ENCODE data around the gene GRB2. TPM values are rescaled to one million over a fixed set of nuclear protein-coding genes. Genes with fewer than 3 reads are reported as not detected.
A peak's percentile ranks its signal among the peaks of the same experiment; 100 is the strongest.
"Not testable (repeated sequence)": the region's sequence is repeated elsewhere in the genome, so short reads cannot be mapped to it uniquely, and the experiment has no call there.

Gene GRB2
- total RNA-seq, 1 donor from 2014 or later: 74.6 TPM

DNA sequence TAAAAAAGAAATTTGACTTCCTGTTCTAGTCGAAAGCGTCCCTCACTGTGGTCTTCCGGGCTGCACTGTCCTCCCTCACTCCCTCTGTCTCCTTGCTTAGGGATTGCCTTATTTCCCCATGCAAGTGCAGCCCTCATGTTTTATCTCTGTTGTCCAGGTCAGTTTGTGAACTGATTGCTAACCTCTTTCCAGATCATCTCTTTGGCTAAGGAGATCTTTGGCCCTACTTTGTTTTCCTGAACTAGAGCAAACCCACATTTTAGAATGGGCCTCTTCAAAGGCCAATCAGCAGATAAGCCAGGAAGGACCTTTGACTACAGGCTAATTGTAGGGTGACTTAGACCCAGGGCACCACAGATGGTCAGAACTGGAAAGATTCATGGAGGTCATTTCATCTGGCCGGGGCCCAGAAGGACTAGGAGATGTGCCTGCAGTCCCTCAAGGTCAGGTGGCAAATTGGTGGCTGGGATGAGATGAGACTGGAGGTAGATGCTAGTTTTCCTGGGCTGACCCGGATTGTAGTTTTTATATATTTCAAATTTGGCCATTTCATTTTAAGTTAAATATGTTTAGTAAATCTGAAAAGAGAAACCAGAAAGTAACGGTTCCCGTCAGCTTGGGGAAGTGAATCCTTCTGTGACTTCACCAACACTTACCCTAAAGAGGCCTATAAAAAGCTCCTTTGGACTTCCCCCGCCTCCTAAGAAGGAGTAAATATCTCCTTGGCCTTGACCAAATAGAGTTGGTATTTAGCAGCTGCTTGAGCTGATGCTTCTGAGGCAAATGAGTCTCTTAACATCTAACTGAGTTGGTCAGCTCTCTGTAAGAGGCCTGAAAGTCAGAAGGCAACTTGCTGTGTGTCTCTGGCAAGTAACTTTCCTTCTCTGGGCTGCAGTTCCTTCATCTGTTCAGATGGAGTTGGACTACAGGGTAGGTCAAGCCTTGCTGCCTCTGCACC, 110.0 kb downstream of the GRB2 start:
- no peak overlapping the region for H3K4me3 ChIP-seq (ENCODE audit: low read length in 3 of 3)
- no peaks in the 10 kb centered on the region for H3K4me1 ChIP-seq (ENCODE audit: control insufficient read depth in 3 of 3, insufficient read depth in 3 of 3, low read length in 3 of 3)
- peak overlapping the region; percentile 79 for H3K27ac ChIP-seq (ENCODE audit: low read depth, low read length)
- H3K9me3 ChIP-seq (ENCODE audit: control insufficient read depth in 3 of 3, low read length in 3 of 3): no peaks in the 10 kb centered on the region
- no peaks in the 10 kb centered on the region for H3K36me3 ChIP-seq (ENCODE audit: control insufficient read depth in 3 of 3, insufficient read depth in 3 of 3, low read length in 3 of 3)
- peak overlapping the region in 1 of 3 donors; percentile 59 for H3K9ac ChIP-seq (ENCODE audit: low read depth in 1 of 3, low read length in 3 of 3)
- H3K27me3 ChIP-seq (ENCODE audit: control insufficient read depth in 3 of 3, insufficient read depth in 3 of 3, low read length in 3 of 3): no peaks in the 10 kb centered on the region

DNA sequence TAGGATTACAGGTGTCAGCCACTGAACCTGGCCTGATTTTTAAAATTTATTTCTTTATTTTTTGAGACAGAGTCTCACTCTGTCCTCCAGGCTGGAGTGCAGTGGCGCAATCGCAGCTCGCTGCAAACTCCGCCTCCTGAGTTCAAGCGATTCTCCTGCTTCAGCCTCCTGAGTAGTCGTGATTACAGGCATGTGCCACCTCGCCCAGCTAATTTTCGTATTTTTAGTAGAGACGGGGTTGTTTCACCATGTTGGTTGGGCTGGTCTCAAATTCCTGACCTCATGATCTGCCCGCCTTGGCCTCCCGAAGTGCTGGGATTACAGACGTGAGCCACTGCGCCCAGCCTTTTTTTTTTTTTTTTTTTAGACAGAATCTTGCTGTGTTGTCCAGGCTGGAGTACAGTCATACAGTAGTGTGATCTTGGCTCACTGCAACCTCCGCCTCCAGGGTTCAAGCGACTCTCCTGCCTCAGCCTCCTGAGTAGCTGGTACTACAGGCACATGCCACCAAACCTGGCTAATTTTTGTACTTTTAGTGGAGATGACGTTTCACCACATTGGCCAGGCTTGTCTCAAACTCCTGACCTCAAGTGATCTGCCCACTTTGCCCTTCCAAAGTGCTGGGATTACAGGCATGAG, 112.5 kb downstream of the GRB2 start:
- H3K4me3 ChIP-seq (ENCODE audit: low read length in 3 of 3); H3K27ac ChIP-seq (ENCODE audit: low read depth, low read length); H3K27me3 ChIP-seq (ENCODE audit: control insufficient read depth in 3 of 3, insufficient read depth in 3 of 3, low read length in 3 of 3); H3K36me3 ChIP-seq (ENCODE audit: control insufficient read depth in 3 of 3, insufficient read depth in 3 of 3, low read length in 3 of 3); H3K9ac ChIP-seq (ENCODE audit: low read depth in 1 of 3, low read length in 3 of 3); H3K9me3 ChIP-seq (ENCODE audit: control insufficient read depth in 3 of 3, low read length in 3 of 3): not testable (repeated sequence)
- peaks cover 6 to 11% (median 7%) of the 10 kb centered on the region in 3 donors for H3K4me1 ChIP-seq (ENCODE audit: control insufficient read depth in 3 of 3, insufficient read depth in 3 of 3, low read length in 3 of 3)

DNA sequence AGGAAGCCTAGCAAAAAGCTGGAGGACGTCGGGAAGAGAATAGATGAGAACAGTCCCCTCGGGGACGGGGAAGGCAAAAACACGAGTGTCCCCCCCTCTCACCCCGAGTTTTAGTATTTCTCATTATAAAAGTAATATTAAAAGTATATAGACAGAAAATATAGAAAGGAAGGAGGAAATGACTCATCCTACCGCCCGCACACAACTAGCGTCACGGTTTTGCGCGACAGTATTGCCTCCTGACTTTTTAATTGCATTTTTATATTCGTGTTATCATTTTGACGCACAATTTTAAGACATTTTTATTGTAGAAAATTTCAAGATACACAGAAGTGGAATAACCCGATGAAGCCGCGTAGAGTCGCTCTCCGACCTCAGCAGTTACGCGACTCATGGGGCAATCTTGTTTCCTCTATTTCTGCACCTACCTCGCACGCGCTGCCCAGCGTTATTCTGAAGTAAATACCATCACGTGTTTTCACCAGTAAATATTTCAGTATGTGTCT, 115.6 kb downstream of the GRB2 start:
- Histone ChIP-seq H3K9me3 (ENCODE audit: control insufficient read depth in 3 of 3, low read length in 3 of 3) (no peaks in the 10 kb centered on the region), H3K4me1 (ENCODE audit: control insufficient read depth in 3 of 3, insufficient read depth in 3 of 3, low read length in 3 of 3) (peaks cover 6 to 11% (median 7%) of the 10 kb centered on the region in 3 donors), H3K27ac (ENCODE audit: low read depth, low read length) (peak overlapping the region; percentile 85), H3K9ac (ENCODE audit: low read depth in 1 of 3, low read length in 3 of 3) (peak overlapping the region; percentile 81 to 94 (median 84)), H3K27me3 (ENCODE audit: control insufficient read depth in 3 of 3, insufficient read depth in 3 of 3, low read length in 3 of 3) (no peaks in the 10 kb centered on the region), H3K4me3 (ENCODE audit: low read length in 3 of 3) (peak overlapping the region; percentile 85 to 93 (median 90)), H3K36me3 (ENCODE audit: control insufficient read depth in 3 of 3, insufficient read depth in 3 of 3, low read length in 3 of 3) (peaks cover 11 to 14% (median 13%) of the 10 kb centered on the region in 3 donors)

DNA sequence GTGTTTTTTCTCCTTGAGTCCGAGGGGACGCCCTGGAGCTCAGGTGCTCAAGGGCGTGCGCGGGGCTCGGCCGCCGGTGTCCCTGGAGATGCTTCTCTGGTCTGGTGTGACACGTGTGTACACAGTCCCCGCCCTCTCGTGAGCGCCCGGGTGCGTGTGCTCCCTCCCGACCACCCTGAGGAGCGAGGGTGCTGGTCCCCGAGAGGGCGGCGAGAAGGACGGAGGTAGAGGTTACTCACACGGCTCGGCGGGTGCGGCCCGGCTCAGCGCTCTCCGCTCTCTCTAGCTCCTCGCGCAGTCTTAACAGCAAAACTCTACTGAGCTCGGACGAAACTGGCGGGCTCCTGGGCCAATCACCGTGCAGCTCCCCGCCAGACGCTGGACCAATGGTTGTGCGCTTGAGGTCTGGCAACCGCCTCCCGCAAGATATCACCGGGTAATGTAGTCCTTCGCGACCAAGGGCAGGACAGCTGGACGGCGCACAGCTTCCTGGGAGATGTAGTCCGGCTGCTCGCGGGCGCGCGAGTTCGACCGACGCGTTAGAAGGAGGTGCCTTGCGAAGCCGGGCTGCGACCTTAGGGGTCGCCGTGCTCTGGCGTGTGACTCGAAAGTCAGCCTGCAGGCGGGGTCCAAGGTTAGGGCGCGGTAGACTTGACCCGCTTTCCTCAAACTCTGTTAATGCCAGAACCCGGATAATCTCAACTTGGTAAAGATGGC, 116.2 kb downstream of the GRB2 start, which contains the start of gene SLC25A19:
Gene SLC25A19, minus strand, starts transcription at position 319 of the 717 bp plus-strand sequence. CDS start 2,669 bp downstream, outside the sequence.
- Histone ChIP-seq H3K9ac (ENCODE audit: low read depth in 1 of 3, low read length in 3 of 3) (peak within 1 kb of the TSS; percentile 88 to 94 (median 89)), H3K4me1 (ENCODE audit: control insufficient read depth in 3 of 3, insufficient read depth in 3 of 3, low read length in 3 of 3) (peaks cover 6 to 11% (median 7%) of the 10 kb centered on the region in 3 donors), H3K36me3 (ENCODE audit: control insufficient read depth in 3 of 3, insufficient read depth in 3 of 3, low read length in 3 of 3) (peaks cover 11 to 14% (median 13%) of the 10 kb centered on the region in 3 donors), H3K27ac (ENCODE audit: low read depth, low read length) (peak within 1 kb of the TSS; percentile 85), H3K4me3 (ENCODE audit: low read length in 3 of 3) (peak within 1 kb of the TSS; percentile 85 to 93 (median 93)), H3K27me3 (ENCODE audit: control insufficient read depth in 3 of 3, insufficient read depth in 3 of 3, low read length in 3 of 3) (no peaks in the 10 kb centered on the region), H3K9me3 (ENCODE audit: control insufficient read depth in 3 of 3, low read length in 3 of 3) (no peaks in the 10 kb centered on the region)

DNA sequence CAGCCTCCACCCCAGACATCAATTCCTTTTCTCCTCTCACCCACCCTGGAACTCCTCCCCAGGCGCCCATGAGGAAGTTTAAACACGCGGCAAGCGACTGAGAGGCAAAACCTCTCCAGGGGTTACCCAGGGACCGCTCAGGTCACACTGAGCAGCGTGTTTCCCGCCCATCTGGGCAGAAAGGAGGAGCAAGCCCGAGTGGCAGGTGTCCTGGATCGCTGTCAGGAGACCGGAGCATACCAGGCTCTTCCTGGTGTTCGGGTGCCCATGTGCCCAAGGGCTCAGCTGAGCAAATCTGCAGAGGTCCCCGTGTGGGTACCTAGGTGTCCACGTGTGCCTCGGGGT, 116.7 kb downstream of the GRB2 start:
- peaks cover 6 to 11% (median 7%) of the 10 kb centered on the region in 3 donors for H3K4me1 ChIP-seq (ENCODE audit: control insufficient read depth in 3 of 3, insufficient read depth in 3 of 3, low read length in 3 of 3)
- peaks cover 11 to 14% (median 13%) of the 10 kb centered on the region in 3 donors for H3K36me3 ChIP-seq (ENCODE audit: control insufficient read depth in 3 of 3, insufficient read depth in 3 of 3, low read length in 3 of 3)
- H3K4me3 ChIP-seq (ENCODE audit: low read length in 3 of 3): peak overlapping the region; percentile 85 to 93 (median 88)

DNA sequence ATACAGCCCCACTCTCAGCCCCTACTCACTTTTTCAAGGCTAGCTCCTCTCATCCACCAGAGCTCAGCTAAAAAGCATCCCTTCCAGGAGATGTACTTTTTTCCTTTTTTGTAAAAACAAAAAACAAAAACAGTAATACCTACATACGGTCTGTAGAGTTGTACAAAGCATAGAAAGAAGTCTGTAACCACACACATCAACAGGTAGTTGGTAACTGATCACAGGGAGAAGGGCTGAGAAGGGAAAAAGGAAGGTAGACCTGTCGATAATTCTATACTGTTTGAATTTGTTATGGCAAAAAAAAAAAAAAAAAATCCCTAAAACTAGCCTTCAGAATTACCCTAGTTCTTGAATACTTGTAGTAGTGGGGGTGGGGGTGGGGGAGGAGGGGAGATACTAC, 117.1 kb downstream of the GRB2 start:
- Histone ChIP-seq H3K27ac (ENCODE audit: low read depth, low read length) (peak overlapping the region; percentile 85), H3K9me3 (ENCODE audit: control insufficient read depth in 3 of 3, low read length in 3 of 3) (no peaks in the 10 kb centered on the region), H3K27me3 (ENCODE audit: control insufficient read depth in 3 of 3, insufficient read depth in 3 of 3, low read length in 3 of 3) (no peaks in the 10 kb centered on the region), H3K4me3 (ENCODE audit: low read length in 3 of 3) (peak overlapping the region in 2 of 3 donors; percentile 88 to 93), H3K36me3 (ENCODE audit: control insufficient read depth in 3 of 3, insufficient read depth in 3 of 3, low read length in 3 of 3) (peaks cover 13 to 15% (median 15%) of the 10 kb centered on the region in 3 donors), H3K4me1 (ENCODE audit: control insufficient read depth in 3 of 3, insufficient read depth in 3 of 3, low read length in 3 of 3) (peaks cover 6 to 11% (median 7%) of the 10 kb centered on the region in 3 donors), H3K9ac (ENCODE audit: low read depth in 1 of 3, low read length in 3 of 3) (peak overlapping the region in 2 of 3 donors; percentile 38 to 89)

More for the DNA sequence above, 116.7 kb downstream of the GRB2 start:
- Histone ChIP-seq H3K9ac (ENCODE audit: low read depth in 1 of 3, low read length in 3 of 3) (peak overlapping the region; percentile 88 to 90 (median 89)), H3K9me3 (ENCODE audit: control insufficient read depth in 3 of 3, low read length in 3 of 3) (no peaks in the 10 kb centered on the region), H3K27ac (ENCODE audit: low read depth, low read length) (peak overlapping the region; percentile 85), H3K27me3 (ENCODE audit: control insufficient read depth in 3 of 3, insufficient read depth in 3 of 3, low read length in 3 of 3) (no peaks in the 10 kb centered on the region)

DNA sequence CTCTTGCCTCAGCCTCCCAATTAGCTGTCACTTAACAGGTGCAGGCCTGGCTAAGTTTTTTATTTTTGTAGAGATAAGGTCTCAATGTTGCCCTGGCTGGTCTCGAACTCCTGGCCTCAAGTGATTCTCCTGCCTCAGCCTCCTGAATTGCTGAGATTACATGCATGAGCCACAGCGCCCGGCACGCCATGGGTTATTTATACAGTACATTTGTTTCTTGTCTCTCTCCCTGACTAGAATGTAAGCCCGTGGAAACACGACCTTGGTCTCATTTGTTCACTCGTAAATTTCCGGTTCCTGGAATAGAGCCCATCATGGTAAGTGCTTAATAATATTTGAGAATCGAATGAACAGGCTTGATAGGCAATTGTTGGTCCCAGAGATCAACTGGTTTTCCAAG, 118.3 kb downstream of the GRB2 start:
- H3K4me3 ChIP-seq (ENCODE audit: low read length in 3 of 3): no peak overlapping the region
- H3K9me3 ChIP-seq (ENCODE audit: control insufficient read depth in 3 of 3, low read length in 3 of 3): no peaks in the 10 kb centered on the region
- peaks cover 6 to 11% (median 7%) of the 10 kb centered on the region in 3 donors for H3K4me1 ChIP-seq (ENCODE audit: control insufficient read depth in 3 of 3, insufficient read depth in 3 of 3, low read length in 3 of 3)
- H3K9ac ChIP-seq (ENCODE audit: low read depth in 1 of 3, low read length in 3 of 3): no peak overlapping the region
- H3K27ac ChIP-seq (ENCODE audit: low read depth, low read length): no peak overlapping the region
- no peaks in the 10 kb centered on the region for H3K27me3 ChIP-seq (ENCODE audit: control insufficient read depth in 3 of 3, insufficient read depth in 3 of 3, low read length in 3 of 3)
- H3K36me3 ChIP-seq (ENCODE audit: control insufficient read depth in 3 of 3, insufficient read depth in 3 of 3, low read length in 3 of 3): peaks cover 16 to 19% (median 16%) of the 10 kb centered on the region in 3 donors

- Histone ChIP-seq H3K36me3 (ENCODE audit: control insufficient read depth in 3 of 3, insufficient read depth in 3 of 3, low read length in 3 of 3) (peaks cover 21 to 24% (median 23%) of the 10 kb centered on the region in 3 donors), H3K9me3 (ENCODE audit: control insufficient read depth in 3 of 3, low read length in 3 of 3) (no peaks in the 10 kb centered on the region), H3K9ac (ENCODE audit: low read depth in 1 of 3, low read length in 3 of 3) (no peak overlapping the region), H3K27me3 (ENCODE audit: control insufficient read depth in 3 of 3, insufficient read depth in 3 of 3, low read length in 3 of 3) (no peaks in the 10 kb centered on the region), H3K27ac (ENCODE audit: low read depth, low read length) (no peak overlapping the region), H3K4me1 (ENCODE audit: control insufficient read depth in 3 of 3, insufficient read depth in 3 of 3, low read length in 3 of 3) (peaks cover 6 to 11% (median 7%) of the 10 kb centered on the region in 3 donors), H3K4me3 (ENCODE audit: low read length in 3 of 3) (no peak overlapping the region)
Observed at GRCh38 chr17:75285123-75285522, 120.4 kb downstream of the GRB2 start.

DNA sequence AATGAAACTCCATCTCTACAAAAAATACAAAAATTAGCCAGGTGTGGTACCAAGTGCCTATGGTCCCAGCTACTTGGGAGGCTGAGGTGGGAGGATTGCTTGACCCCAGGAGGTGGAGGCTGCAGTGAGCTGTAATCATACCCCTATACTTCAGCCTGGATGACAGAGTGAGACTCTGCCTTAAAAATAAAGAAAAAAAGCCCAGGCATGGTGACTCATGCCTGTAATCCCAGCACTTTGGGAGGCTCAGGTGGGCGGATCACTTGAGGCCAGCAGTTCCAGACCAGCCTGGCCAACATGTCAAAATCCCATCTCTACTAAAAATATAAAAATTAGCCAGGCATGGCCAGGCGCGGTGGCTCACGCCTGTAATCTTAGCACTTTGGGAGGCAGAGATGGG, 125.3 kb downstream of the GRB2 start:
- not testable (repeated sequence) for H3K27ac ChIP-seq (ENCODE audit: low read depth, low read length); H3K4me3 ChIP-seq (ENCODE audit: low read length in 3 of 3); H3K27me3 ChIP-seq (ENCODE audit: control insufficient read depth in 3 of 3, insufficient read depth in 3 of 3, low read length in 3 of 3); H3K9me3 ChIP-seq (ENCODE audit: control insufficient read depth in 3 of 3, low read length in 3 of 3); H3K9ac ChIP-seq (ENCODE audit: low read depth in 1 of 3, low read length in 3 of 3); H3K4me1 ChIP-seq (ENCODE audit: control insufficient read depth in 3 of 3, insufficient read depth in 3 of 3, low read length in 3 of 3)
- peaks cover 17 to 21% (median 18%) of the 10 kb centered on the region in 3 donors for H3K36me3 ChIP-seq (ENCODE audit: control insufficient read depth in 3 of 3, insufficient read depth in 3 of 3, low read length in 3 of 3)
